ENCODE results near the gene OAS2.

Gene OAS2

GRCh38 chr12:113060336-113060960 is 82.1 kb downstream of the OAS2 start:
- no peak for DNase-seq

- DNase-seq = no peak
Measured at GRCh38 chr12:113061061-113061694, 82.9 kb downstream of the OAS2 start.
